ENCODE measurements around the gene TRIM63.

Gene TRIM63

GRCh38 chr1:26016953-26017545, 50.4 kb downstream of the TRIM63 start:
- DNase-seq (ENCODE audit: low read depth in 2 of 2) = no peak

- DNase-seq (ENCODE audit: low read depth in 2 of 2) = no peak
Observed at GRCh38 chr1:26016258-26016952, 51.0 kb downstream of the TRIM63 start.

DNA sequence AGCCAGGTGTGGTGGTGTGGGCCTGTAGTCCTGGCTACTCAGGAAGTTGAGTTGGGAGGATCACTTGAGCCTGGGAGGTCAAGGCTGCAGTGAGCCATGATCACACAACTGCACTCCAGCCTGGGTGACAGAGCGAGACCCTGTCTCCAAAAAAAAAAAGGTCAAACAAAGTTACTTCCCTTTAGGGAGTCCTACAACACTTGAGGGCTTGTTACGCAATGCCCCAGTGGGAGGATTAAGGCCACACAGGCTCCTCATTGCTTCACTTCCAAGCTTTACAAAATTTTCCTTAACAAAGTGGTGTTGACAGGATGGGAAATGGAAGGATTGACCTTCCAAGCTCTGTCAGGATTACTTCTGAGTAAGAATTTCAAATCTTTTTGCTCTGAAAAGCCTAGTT, 52.1 kb downstream of the TRIM63 start:
- DNase-seq (ENCODE audit: low read depth in 2 of 2) = no peak

- no peak for DNase-seq (ENCODE audit: low read depth in 2 of 2)
Observed at GRCh38 chr1:26014179-26014578, 53.3 kb downstream of the TRIM63 start.

DNA sequence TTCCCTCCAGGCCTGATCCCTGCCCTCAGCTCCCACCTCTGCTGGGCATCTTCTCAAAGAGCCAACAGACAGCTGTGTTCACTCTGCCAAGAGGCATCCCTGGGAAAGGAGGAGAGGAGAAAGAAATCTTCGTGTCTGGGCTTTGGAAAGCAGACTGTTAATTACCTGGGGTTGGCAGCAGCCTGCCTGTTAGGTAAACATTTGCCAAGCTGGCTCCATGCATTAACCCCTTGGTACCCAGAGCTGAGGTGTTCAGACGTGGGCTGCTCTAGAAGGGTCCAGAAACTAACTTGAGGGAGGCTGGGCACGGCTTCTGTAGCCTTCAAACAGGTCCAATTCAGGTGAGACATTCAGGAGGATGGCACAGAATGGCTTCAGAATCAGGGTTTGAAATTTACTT, 54.6 kb downstream of the TRIM63 start:
- DNase-seq (ENCODE audit: low read depth in 2 of 2) = no peak

- no peak for DNase-seq (ENCODE audit: low read depth in 2 of 2)
Observed at GRCh38 chr1:26010825-26011224, 56.6 kb downstream of the TRIM63 start.

- no peak for DNase-seq (ENCODE audit: low read depth in 2 of 2)
Observed at GRCh38 chr1:26009796-26010447, 57.5 kb downstream of the TRIM63 start.

DNA sequence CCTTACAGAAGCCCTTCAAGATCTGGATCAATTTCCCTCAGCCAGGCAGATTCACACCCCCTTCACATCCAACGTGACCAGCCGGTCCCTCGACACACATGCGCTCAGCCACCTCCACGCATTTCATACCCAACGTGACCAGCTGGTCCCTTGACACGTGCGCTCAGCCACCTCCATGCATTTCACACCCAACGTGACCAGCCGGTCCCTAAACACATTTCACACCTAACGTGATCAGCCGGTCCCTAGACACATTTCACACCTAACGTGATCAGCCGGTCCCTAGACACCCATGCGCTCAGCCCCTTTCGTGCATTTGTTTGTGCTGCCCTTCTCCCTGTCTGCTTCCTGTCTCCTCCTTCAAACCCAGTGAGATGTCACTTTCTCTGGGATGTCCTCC, 60.7 kb downstream of the TRIM63 start:
- DNase-seq (ENCODE audit: low read depth in 2 of 2) = no peak

DNA sequence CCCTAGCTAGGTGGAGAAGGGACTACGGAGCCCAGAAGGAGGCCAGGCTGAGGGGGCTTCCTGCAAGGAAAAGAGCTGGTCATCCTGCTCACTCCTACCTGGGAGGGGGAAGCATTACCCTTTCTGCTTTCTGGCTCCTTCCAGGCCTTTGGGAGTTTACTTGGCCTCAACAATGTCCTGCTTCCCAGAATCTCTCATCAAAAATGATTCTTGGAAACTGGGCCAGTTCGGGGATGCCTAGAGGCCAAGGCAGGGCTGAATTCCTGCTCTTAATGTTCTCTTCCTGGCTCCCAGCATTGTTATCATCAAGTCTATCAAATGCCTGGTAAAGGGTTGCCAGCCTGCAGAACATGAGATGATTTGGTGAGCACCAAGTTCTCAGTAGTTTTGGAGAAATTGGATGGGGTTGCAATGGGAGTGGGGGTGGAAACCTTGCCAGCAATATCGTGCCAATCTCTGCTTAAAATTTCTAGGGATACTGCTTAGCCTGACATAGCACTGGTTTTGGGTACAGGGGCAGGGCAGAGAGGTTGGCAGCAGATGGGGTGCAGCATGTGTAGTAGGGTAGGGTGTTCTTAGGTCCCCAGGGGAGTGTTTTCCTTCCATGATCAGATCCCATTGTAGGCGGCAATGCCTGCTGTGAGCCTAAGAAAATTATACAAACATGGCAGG, 61.9 kb downstream of the TRIM63 start:
- DNase-seq (ENCODE audit: low read depth in 2 of 2) = no peak

DNA sequence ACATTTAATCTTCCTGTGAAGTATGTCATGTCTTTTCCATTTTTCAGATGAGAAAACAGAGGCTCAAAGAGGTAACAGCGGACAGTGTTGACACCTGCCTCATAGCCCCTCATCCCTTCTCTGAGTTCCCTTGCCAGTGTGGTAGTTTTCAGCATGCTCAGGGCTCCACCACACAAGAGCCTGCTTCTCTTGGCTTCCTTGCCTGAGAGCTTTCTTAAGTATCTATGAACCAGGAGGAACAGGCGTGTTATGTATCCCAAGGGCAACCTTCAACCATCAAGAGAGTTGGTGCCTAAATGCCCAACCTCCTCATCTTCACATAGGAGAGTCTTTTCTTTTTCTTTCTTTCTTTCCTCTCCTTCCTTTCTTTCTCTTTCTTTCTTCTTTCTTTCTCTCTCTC, 63.7 kb downstream of the TRIM63 start:
- no peak for DNase-seq (ENCODE audit: low read depth in 2 of 2)

GRCh38 chr1:26003262-26003661, 64.2 kb downstream of the TRIM63 start:
- DNase-seq (ENCODE audit: low read depth in 2 of 2) = no peak

Measured in stimulated activated CD8-positive, alpha-beta memory T cell treated with anti-CD3 and anti-CD28 coated beads, Interleukin-7, amount 100 ng/mL, for 4 hours (primary cell).